ENCODE measurements around the gene SENP1. TPM values are rescaled to one million over a fixed set of nuclear protein-coding genes. Genes with fewer than 3 reads are reported as not detected.

SENP1 gene
- total RNA-seq, 1 donor from 2014 or later = 15.1 TPM

DNA sequence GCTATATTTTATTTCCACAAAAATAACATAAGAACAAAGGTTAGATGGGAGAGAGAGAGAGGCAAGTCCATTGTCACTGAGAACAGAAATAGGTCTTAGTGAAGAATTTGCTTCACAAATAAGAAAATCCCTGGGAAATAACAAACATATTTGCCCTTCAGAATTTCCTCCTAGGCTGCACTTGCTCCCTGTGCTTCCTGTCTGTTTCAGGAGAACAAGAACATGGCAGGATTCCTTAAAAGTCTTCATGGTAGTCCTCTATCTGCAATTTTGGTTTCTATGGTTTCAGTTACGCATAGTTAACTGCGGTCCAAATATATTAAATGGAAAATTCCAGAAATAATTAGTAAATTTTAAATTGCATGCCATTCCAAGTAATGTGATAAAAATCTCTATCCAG lies 34.1 kb downstream of the SENP1 start:
- Histone ChIP-seq H3K4me3 (ENCODE audit: low read length in 3 of 3) (no peak overlapping the region), H3K36me3 (ENCODE audit: control insufficient read depth in 3 of 3, insufficient read depth in 3 of 3, low read length in 3 of 3) (peaks cover 17 to 46% (median 39%) of the 10 kb centered on the region in 3 donors), H3K27me3 (ENCODE audit: control insufficient read depth in 3 of 3, insufficient read depth in 3 of 3, low read length in 3 of 3) (no peaks in the 10 kb centered on the region), H3K4me1 (ENCODE audit: control insufficient read depth in 3 of 3, insufficient read depth in 3 of 3, low read length in 3 of 3) (no peaks in the 10 kb centered on the region), H3K9ac (ENCODE audit: low read depth in 1 of 3, low read length in 3 of 3) (no peak overlapping the region), H3K9me3 (ENCODE audit: control insufficient read depth in 3 of 3, low read length in 3 of 3) (no peaks in the 10 kb centered on the region), H3K27ac (ENCODE audit: low read depth, low read length) (no peak overlapping the region)

DNA sequence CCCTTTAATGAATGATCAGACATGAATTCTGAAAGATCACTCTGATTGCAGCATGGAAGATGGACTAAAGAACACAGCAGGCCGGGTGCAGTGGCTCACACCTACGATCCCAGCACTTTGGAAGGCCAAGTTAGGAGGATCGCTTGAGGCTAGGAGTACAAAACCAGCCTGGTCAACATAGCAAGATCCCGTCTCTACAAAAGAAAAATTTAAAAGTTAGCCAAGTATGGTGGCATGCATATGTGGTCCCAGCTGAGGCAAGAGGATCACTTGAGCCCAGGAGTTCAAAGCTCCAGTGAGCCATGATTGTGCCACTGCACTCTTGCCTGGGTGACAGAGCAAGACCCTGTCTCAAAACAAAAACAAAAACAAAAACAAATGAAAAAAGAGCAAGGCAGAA lies 35.1 kb downstream of the SENP1 start:
- no peak overlapping the region for H3K27ac ChIP-seq (ENCODE audit: low read depth, low read length)
- no peak overlapping the region for H3K9ac ChIP-seq (ENCODE audit: low read depth in 1 of 3, low read length in 3 of 3)
- H3K4me3 ChIP-seq (ENCODE audit: low read length in 3 of 3) = no peak overlapping the region
- H3K27me3 ChIP-seq (ENCODE audit: control insufficient read depth in 3 of 3, insufficient read depth in 3 of 3, low read length in 3 of 3) = no peaks in the 10 kb centered on the region
- no peaks in the 10 kb centered on the region for H3K4me1 ChIP-seq (ENCODE audit: control insufficient read depth in 3 of 3, insufficient read depth in 3 of 3, low read length in 3 of 3)
- no peaks in the 10 kb centered on the region for H3K9me3 ChIP-seq (ENCODE audit: control insufficient read depth in 3 of 3, low read length in 3 of 3)
- peaks cover 17 to 50% (median 39%) of the 10 kb centered on the region in 3 donors for H3K36me3 ChIP-seq (ENCODE audit: control insufficient read depth in 3 of 3, insufficient read depth in 3 of 3, low read length in 3 of 3)

DNA sequence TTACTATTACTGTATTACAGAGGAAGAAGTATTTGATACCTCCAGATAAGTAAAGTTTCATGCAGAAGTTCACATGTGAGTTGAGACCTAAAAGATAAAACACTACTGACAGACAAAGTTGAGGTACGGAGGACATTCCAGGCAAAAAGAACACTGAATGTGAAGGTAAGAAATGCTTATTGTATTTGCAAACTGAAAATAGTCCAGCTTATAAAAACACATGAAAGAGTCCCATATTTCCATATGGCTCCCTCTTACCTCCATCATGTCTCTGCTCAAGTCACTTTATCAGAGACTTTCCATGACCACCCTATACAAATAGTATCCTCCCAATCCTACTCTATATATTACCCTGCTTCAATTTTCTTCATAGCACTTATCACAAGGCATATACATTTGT lies 35.8 kb downstream of the SENP1 start:
- Histone ChIP-seq H3K4me3 (ENCODE audit: low read length in 3 of 3) (no peak overlapping the region), H3K36me3 (ENCODE audit: control insufficient read depth in 3 of 3, insufficient read depth in 3 of 3, low read length in 3 of 3) (peaks cover 21 to 55% (median 43%) of the 10 kb centered on the region in 3 donors), H3K27me3 (ENCODE audit: control insufficient read depth in 3 of 3, insufficient read depth in 3 of 3, low read length in 3 of 3) (no peaks in the 10 kb centered on the region), H3K9ac (ENCODE audit: low read depth in 1 of 3, low read length in 3 of 3) (no peak overlapping the region), H3K9me3 (ENCODE audit: control insufficient read depth in 3 of 3, low read length in 3 of 3) (no peaks in the 10 kb centered on the region), H3K4me1 (ENCODE audit: control insufficient read depth in 3 of 3, insufficient read depth in 3 of 3, low read length in 3 of 3) (no peaks in the 10 kb centered on the region), H3K27ac (ENCODE audit: low read depth, low read length) (no peak overlapping the region)

DNA sequence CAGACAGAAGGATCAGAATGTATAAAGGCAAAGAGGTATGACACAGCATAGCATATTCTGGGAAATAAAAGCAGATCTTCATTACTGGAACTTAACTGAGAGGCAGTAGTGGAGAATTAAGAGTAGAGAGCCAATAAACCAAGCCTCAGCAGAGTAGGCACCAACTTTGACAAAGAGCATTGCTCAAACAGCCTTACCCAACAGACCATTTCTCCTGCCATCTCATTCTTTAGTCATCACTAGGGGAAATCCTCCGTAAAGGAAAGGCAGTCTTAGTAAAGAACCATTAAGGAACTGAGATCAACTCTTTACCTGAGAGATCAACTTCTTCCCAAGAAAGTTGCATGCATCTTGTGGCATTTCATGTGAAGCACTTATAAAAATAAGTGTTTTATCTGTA lies 36.6 kb downstream of the SENP1 start:
- H3K4me3 ChIP-seq (ENCODE audit: low read length in 3 of 3) = no peak overlapping the region
- no peaks in the 10 kb centered on the region for H3K4me1 ChIP-seq (ENCODE audit: control insufficient read depth in 3 of 3, insufficient read depth in 3 of 3, low read length in 3 of 3)
- no peaks in the 10 kb centered on the region for H3K9me3 ChIP-seq (ENCODE audit: control insufficient read depth in 3 of 3, low read length in 3 of 3)
- no peak overlapping the region for H3K27ac ChIP-seq (ENCODE audit: low read depth, low read length)
- H3K9ac ChIP-seq (ENCODE audit: low read depth in 1 of 3, low read length in 3 of 3) = no peak overlapping the region
- peaks cover 28 to 60% (median 44%) of the 10 kb centered on the region in 3 donors for H3K36me3 ChIP-seq (ENCODE audit: control insufficient read depth in 3 of 3, insufficient read depth in 3 of 3, low read length in 3 of 3)
- H3K27me3 ChIP-seq (ENCODE audit: control insufficient read depth in 3 of 3, insufficient read depth in 3 of 3, low read length in 3 of 3) = no peaks in the 10 kb centered on the region

DNA sequence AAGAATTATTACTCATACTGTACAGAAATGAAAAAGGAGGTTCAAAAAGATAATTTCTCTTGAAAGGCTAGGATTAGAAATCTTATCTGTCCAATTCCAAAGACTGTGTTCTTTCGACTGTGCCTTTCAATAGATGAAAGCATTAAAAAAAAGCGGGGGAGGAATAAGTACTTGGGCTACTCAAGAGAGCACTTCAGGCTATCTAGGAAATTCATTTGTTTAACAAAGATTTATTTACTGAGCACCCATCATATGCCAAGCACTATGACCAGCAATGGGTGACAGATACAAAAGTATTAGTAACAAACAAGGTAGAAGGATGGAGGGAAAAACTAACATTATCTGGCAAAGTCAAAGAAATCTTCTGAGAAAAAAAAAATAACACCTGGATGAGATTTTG lies 37.4 kb downstream of the SENP1 start:
- Histone ChIP-seq H3K4me1 (ENCODE audit: control insufficient read depth in 3 of 3, insufficient read depth in 3 of 3, low read length in 3 of 3) (no peaks in the 10 kb centered on the region), H3K36me3 (ENCODE audit: control insufficient read depth in 3 of 3, insufficient read depth in 3 of 3, low read length in 3 of 3) (peaks cover 30 to 56% (median 44%) of the 10 kb centered on the region in 3 donors), H3K4me3 (ENCODE audit: low read length in 3 of 3) (no peak overlapping the region), H3K9me3 (ENCODE audit: control insufficient read depth in 3 of 3, low read length in 3 of 3) (no peaks in the 10 kb centered on the region), H3K27me3 (ENCODE audit: control insufficient read depth in 3 of 3, insufficient read depth in 3 of 3, low read length in 3 of 3) (no peaks in the 10 kb centered on the region), H3K9ac (ENCODE audit: low read depth in 1 of 3, low read length in 3 of 3) (no peak overlapping the region), H3K27ac (ENCODE audit: low read depth, low read length) (no peak overlapping the region)

DNA sequence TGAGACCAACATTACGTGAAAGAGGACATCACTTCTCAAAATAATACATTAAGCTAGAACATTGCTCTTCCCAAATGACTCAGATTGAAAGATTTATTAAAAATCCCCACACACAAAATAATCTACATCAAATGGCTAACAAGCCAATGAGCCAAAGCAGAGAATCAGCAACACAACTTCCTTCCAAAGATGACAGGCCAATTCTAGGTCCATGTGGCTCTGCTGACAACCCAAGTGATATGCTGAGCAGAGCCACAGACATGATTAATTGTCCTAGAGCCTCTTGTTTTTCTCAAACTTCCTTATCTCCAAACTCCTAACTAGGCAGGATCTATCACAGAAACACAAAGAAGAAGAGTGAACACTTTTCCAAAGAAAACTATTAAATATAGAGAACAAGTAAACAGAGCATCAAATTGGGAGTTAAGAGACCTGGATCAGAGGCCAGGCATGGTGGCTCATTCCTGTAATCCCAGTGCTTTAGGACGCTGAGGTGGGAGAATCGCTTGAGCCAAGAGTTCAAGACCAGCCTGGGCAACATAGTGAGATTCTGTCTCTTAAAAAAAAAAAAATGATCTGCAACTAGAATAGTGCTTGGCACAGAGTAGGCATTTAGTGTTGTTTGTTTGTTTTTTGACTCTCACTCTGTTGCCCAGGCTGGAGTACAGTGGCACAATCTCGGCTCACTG lies 38.5 kb downstream of the SENP1 start:
- no peak overlapping the region for H3K9ac ChIP-seq (ENCODE audit: low read depth in 1 of 3, low read length in 3 of 3)
- no peaks in the 10 kb centered on the region for H3K27me3 ChIP-seq (ENCODE audit: control insufficient read depth in 3 of 3, insufficient read depth in 3 of 3, low read length in 3 of 3)
- no peak overlapping the region for H3K27ac ChIP-seq (ENCODE audit: low read depth, low read length)
- peaks cover 30 to 58% (median 51%) of the 10 kb centered on the region in 3 donors for H3K36me3 ChIP-seq (ENCODE audit: control insufficient read depth in 3 of 3, insufficient read depth in 3 of 3, low read length in 3 of 3)
- H3K9me3 ChIP-seq (ENCODE audit: control insufficient read depth in 3 of 3, low read length in 3 of 3) = no peaks in the 10 kb centered on the region
- H3K4me1 ChIP-seq (ENCODE audit: control insufficient read depth in 3 of 3, insufficient read depth in 3 of 3, low read length in 3 of 3) = no peaks in the 10 kb centered on the region
- H3K4me3 ChIP-seq (ENCODE audit: low read length in 3 of 3) = no peak overlapping the region

DNA sequence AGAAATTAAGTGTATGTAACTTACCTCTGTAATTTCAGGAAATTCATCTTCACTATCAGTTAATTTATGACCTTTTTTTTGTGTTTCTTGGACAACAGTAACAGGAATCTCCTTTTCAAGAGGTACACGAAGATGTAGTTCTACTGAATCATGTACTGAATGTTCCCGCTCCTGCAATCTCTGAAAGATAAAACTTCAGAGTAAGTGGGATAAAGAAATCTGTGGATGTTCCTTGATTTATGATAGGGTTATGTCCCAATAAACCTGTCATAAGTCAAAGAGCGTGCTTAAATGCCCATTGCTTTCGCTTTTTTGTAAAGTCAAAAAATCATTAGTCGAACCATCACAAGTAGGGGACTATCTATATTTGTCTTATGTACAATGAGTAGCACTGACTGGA lies 40.8 kb downstream of the SENP1 start:
- Histone ChIP-seq H3K4me3 (ENCODE audit: low read length in 3 of 3) (no peak overlapping the region), H3K27me3 (ENCODE audit: control insufficient read depth in 3 of 3, insufficient read depth in 3 of 3, low read length in 3 of 3) (no peaks in the 10 kb centered on the region), H3K9me3 (ENCODE audit: control insufficient read depth in 3 of 3, low read length in 3 of 3) (no peaks in the 10 kb centered on the region), H3K36me3 (ENCODE audit: control insufficient read depth in 3 of 3, insufficient read depth in 3 of 3, low read length in 3 of 3) (peaks cover 25 to 52% (median 49%) of the 10 kb centered on the region in 3 donors), H3K4me1 (ENCODE audit: control insufficient read depth in 3 of 3, insufficient read depth in 3 of 3, low read length in 3 of 3) (no peaks in the 10 kb centered on the region), H3K27ac (ENCODE audit: low read depth, low read length) (no peak overlapping the region), H3K9ac (ENCODE audit: low read depth in 1 of 3, low read length in 3 of 3) (no peak overlapping the region)

DNA sequence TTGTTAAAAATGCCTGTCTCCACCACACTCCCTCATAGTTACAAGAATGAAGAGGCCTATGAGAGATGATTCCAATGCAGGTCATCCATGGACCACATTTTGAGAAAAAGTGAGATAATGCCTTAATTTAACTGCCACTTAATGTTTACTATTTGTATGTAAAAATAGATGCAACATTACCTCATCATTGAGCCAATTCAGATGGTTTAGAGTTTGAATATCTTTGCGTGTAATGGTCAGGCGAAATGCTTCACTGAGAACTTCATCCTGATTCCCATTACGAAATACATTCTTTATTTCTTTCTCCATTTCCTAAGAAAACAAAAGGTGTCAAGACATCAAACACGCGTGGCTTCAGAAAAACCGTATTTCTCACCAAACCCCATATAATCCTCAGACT lies 42.3 kb downstream of the SENP1 start:
- Histone ChIP-seq H3K4me3 (ENCODE audit: low read length in 3 of 3) (no peak overlapping the region), H3K4me1 (ENCODE audit: control insufficient read depth in 3 of 3, insufficient read depth in 3 of 3, low read length in 3 of 3) (no peaks in the 10 kb centered on the region), H3K9me3 (ENCODE audit: control insufficient read depth in 3 of 3, low read length in 3 of 3) (peaks cover 0 to 4% (median 0%) of the 10 kb centered on the region in 3 donors), H3K27ac (ENCODE audit: low read depth, low read length) (no peak overlapping the region), H3K36me3 (ENCODE audit: control insufficient read depth in 3 of 3, insufficient read depth in 3 of 3, low read length in 3 of 3) (peaks cover 28 to 56% (median 56%) of the 10 kb centered on the region in 3 donors), H3K27me3 (ENCODE audit: control insufficient read depth in 3 of 3, insufficient read depth in 3 of 3, low read length in 3 of 3) (no peaks in the 10 kb centered on the region), H3K9ac (ENCODE audit: low read depth in 1 of 3, low read length in 3 of 3) (no peak overlapping the region)

DNA sequence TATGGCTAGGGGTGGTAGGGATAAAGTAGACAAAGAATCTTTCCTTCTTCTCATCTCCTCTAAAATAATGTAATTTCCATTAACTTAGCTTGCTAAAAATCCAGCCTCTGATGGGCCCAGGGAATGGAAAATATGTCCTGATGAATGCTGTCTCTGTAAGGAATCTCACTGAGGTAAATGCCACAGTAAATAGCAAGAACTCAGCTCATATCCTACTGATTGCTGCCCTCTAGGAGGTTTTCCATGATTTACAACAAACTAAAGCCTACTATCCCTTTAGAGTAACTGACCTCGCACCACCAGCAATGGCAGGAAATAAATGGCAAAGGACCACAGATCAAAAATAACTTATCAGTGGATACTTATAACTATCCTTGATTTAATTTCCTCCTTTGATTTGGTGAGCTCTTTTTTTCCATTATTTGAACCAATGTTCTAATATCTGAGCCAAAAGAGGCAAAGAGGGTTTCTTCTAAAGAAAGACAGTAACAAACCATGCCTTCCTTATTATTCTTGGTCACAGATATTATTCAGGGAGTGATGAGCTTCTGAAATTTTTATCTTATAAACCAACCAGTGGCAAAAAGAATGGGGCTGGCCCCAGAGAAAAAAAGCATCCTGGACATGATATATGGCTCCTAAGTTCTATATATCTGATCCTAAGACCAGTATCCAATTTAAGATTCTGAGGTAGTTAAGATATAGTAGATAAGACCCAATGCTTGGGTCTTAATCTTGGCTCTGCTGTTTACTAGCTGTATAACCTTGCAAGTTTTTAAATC lies 43.8 kb downstream of the SENP1 start:
- Histone ChIP-seq H3K9ac (ENCODE audit: low read depth in 1 of 3, low read length in 3 of 3) (no peak overlapping the region), H3K36me3 (ENCODE audit: control insufficient read depth in 3 of 3, insufficient read depth in 3 of 3, low read length in 3 of 3) (peaks cover 27 to 54% (median 53%) of the 10 kb centered on the region in 3 donors), H3K4me3 (ENCODE audit: low read length in 3 of 3) (no peak overlapping the region), H3K27me3 (ENCODE audit: control insufficient read depth in 3 of 3, insufficient read depth in 3 of 3, low read length in 3 of 3) (no peaks in the 10 kb centered on the region), H3K4me1 (ENCODE audit: control insufficient read depth in 3 of 3, insufficient read depth in 3 of 3, low read length in 3 of 3) (no peaks in the 10 kb centered on the region), H3K27ac (ENCODE audit: low read depth, low read length) (no peak overlapping the region), H3K9me3 (ENCODE audit: control insufficient read depth in 3 of 3, low read length in 3 of 3) (peaks cover 0 to 4% (median 0%) of the 10 kb centered on the region in 3 donors)

DNA sequence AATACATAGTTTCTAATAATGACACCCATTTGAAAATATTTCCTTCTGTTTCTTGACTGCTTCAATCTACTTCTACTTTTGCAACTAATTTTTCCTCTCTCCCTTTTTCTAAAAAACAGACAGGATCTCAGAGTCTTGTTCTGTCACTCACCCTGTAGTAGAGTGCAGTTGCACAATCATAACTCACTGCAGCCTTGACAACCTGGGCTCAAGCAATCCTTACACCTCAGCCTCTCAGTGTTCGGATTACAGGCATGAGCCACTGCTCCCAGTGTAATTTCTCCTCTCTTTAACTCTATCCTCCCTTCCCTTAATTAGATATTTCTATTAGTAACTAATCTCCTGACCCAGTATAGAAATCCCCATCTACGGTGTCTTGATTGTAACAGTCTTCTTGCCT lies 45.4 kb downstream of the SENP1 start:
- no peak overlapping the region for H3K4me3 ChIP-seq (ENCODE audit: low read length in 3 of 3)
- H3K36me3 ChIP-seq (ENCODE audit: control insufficient read depth in 3 of 3, insufficient read depth in 3 of 3, low read length in 3 of 3) = peaks cover 27 to 53% (median 49%) of the 10 kb centered on the region in 3 donors
- no peak overlapping the region for H3K27ac ChIP-seq (ENCODE audit: low read depth, low read length)
- H3K27me3 ChIP-seq (ENCODE audit: control insufficient read depth in 3 of 3, insufficient read depth in 3 of 3, low read length in 3 of 3) = no peaks in the 10 kb centered on the region
- peaks cover 0 to under 1% (median 0%) of the 10 kb centered on the region in 3 donors for H3K4me1 ChIP-seq (ENCODE audit: control insufficient read depth in 3 of 3, insufficient read depth in 3 of 3, low read length in 3 of 3)
- H3K9ac ChIP-seq (ENCODE audit: low read depth in 1 of 3, low read length in 3 of 3) = no peak overlapping the region
- peaks cover 0 to 4% (median 0%) of the 10 kb centered on the region in 3 donors for H3K9me3 ChIP-seq (ENCODE audit: control insufficient read depth in 3 of 3, low read length in 3 of 3)

All from skeletal muscle tissue (tissue), 4 donors.